Measurements from ENCODE around the gene PCGF5. TPM values are rescaled to one million over a fixed set of nuclear protein-coding genes. Genes with fewer than 3 reads are reported as not detected.

Gene PCGF5
- polyA plus RNA-seq (2012; rRNA removed) = 14.5 and 15.2 TPM in 2 replicates
- polyA plus RNA-seq (2012; cell fraction: cytosol; rRNA removed) = 19.3 and 23.3 TPM in 2 replicates
- polyA plus RNA-seq (2012; cell fraction: nucleus; rRNA removed) = 5.2 and 9.4 TPM in 2 replicates

- no peaks in the 10 kb centered on the region for H3K27me3 ChIP-seq (ENCODE audit: insufficient read depth)
- peak within 1 kb of the TSS; percentile 69; the same call in 1 of the 2 replicates for H2AFZ ChIP-seq (ENCODE audit: low read depth)
- no peaks in the 10 kb centered on the region for H3K9me2 ChIP-seq
- no peaks in the 10 kb centered on the region for H3K9me3 ChIP-seq
- CTCF ChIA-PET = interaction anchor here (0.6 to 1.2 kb wide), 9 partner anchors 10 to 1179 kb away, joined by 3 to 4 read pairs (median 3); no protein-coding TSS in a partner anchor
- peak within 1 kb of the TSS; percentile 85 for H3K9ac ChIP-seq
- peak within 1 kb of the TSS; percentile 68 to 90 for H3K4me3 ChIP-seq (ENCODE audit: low read depth in 2 of 2, low read length in 1 of 2)
- H3K4me1 ChIP-seq (ENCODE audit: control insufficient read depth in 1 of 2, insufficient read depth in 2 of 2, low read depth in 1 of 2, low read length in 1 of 2) = peaks cover 6% of the 10 kb centered on the region in 2 experiments; a peak in 3 of 4 replicates
- H3F3A ChIP-seq (replicated peaks; ENCODE audit: insufficient read depth) = peaks cover 5% of the 10 kb centered on the region
- peak within 1 kb of the TSS; percentile 25 to 67; a peak in 3 of 4 replicates for H3K27ac ChIP-seq (ENCODE audit: low read depth in 2 of 2, low read length in 1 of 2)
- H3K79me2 ChIP-seq (ENCODE audit: insufficient read depth) = peaks cover 48% of the 10 kb centered on the region
- H4K20me1 ChIP-seq (ENCODE audit: insufficient read depth) = 0 out of 2 replicates have a peak, but pooled peaks cover 4% of the 10 kb centered on the region
- H3K36me3 ChIP-seq (replicated peaks in 1 of 2; ENCODE audit: control insufficient read depth in 1 of 2, insufficient read depth in 2 of 2, low read length in 1 of 2) = peaks cover 3 to 9% of the 10 kb centered on the region in 2 experiments
- H3K4me2 ChIP-seq = peak within 1 kb of the TSS; percentile 88
- peak; percentile 96 for DNase-seq
- 6% methylated on average over 27 of the region's 66 CpGs for WGBS (ENCODE audit: low lambda C conversion rate)
- POLR2A ChIA-PET = no interaction called here
- TF ChIP-seq RCOR1 (IDR thresholded peaks at IDR 0.05; ENCODE audit: low read length) (no peak), NFIC (IDR thresholded peaks at IDR 0.05; ENCODE audit: borderline replicate concordance) (no peak), SIN3A (IDR thresholded peaks at IDR 0.05; ENCODE audit: borderline replicate concordance, low read depth, low read length) (peak; percentile 47; the same call in 1 of the 2 replicates), GATA2 (CRISPR knock-in tag; IDR thresholded peaks at IDR 0.05) (no peak), GABPA (IDR thresholded peaks at IDR 0.05; ENCODE audit: low read depth) (no peak), JUND (IDR thresholded peaks at IDR 0.05) (no peak; the same call in 1 of the 2 replicates), MAX (IDR thresholded peaks at IDR 0.05; ENCODE audit: low read depth) (0 out of 2 replicates have a peak, but pooled peaks have one; percentile 27), MXI1 (IDR thresholded peaks at IDR 0.05; ENCODE audit: low read depth, low read length) (no peak), SMC3 (IDR thresholded peaks at IDR 0.05; ENCODE audit: low read depth, low read length) (no peak), CTCF (IDR thresholded peaks at IDR 0.05) (peak; percentile 27; the same call in 1 of the 2 replicates), CHD2 (IDR thresholded peaks at IDR 0.05; ENCODE audit: low read length, partially characterized antibody) (no peak), RFX5 (IDR thresholded peaks at IDR 0.05; ENCODE audit: low read length) (no peak), TCF12 (IDR thresholded peaks at IDR 0.05) (no peak; the same call in 1 of the 2 replicates), MEF2A (IDR thresholded peaks at IDR 0.05; ENCODE audit: borderline replicate concordance, low read depth) (no peak), FOXJ3 (CRISPR knock-in tag; IDR thresholded peaks at IDR 0.05) (no peak), IRF3 (IDR thresholded peaks at IDR 0.05; ENCODE audit: low read depth, low read length) (no peak), TEAD4 (IDR thresholded peaks at IDR 0.05; ENCODE audit: borderline replicate concordance, insufficient read depth) (no peak), EZH2phosphoT487 (IDR thresholded peaks at IDR 0.05; ENCODE audit: borderline replicate concordance, low read depth) (no peak), USF1 (IDR thresholded peaks at IDR 0.05; ENCODE audit: borderline replicate concordance, low read depth) (no peak), TAF1 (IDR thresholded peaks at IDR 0.05; ENCODE audit: borderline replicate concordance, low read depth, low read length) (peak; percentile 51; the same call in 1 of the 2 replicates), RAD21 (IDR thresholded peaks at IDR 0.05; ENCODE audit: low read length) (peak; percentile 15; the same call in 1 of the 2 replicates), FOSL2 (IDR thresholded peaks at IDR 0.05; ENCODE audit: borderline replicate concordance, low read depth) (no peak), PBX3 (IDR thresholded peaks at IDR 0.05) (no peak), USF2 (IDR thresholded peaks at IDR 0.05; ENCODE audit: borderline replicate concordance, low read depth, low read length) (no peak)
These were observed at the start of gene PCGF5 for GRCh38 chr10:91220194-91220953. TSS of gene PCGF5 (plus strand) at chr10:91220663. CDS start at chr10:91222872, 2,209 bp downstream.
